IPS-NIHi7 (cell line): ENCODE results near the gene PIGA.
"Not testable (repeated sequence)": the region's sequence is repeated elsewhere in the genome, so short reads cannot be mapped to it uniquely, and the experiment has no call there.

Experiments used
- DNase-seq: peaks from one replicate; pipeline ENCODE4 v3.0.0; 2012; ENCODE audit warnings: mixed read lengths; ENCODE audit errors: extremely low spot score

Gene PIGA

GRCh38 chrX:15321447-15321846, 13.9 kb downstream of the PIGA start:
- no peak for DNase-seq

GRCh38 chrX:15320297-15320696, 15.0 kb downstream of the PIGA start:
- DNase-seq: no peak

GRCh38 chrX:15319075-15319474, 16.2 kb downstream of the PIGA start:
- DNase-seq: no peak

GRCh38 chrX:15315509-15315908, 19.8 kb downstream of the PIGA start, which contains the start of gene ASB11:
ASB11 (minus strand) TSS chrX:15315640; CDS start chrX:15315605, 35 bp downstream.
- no peak for DNase-seq

GRCh38 chrX:15314472-15314871, 20.9 kb downstream of the PIGA start:
- no peak for DNase-seq

- DNase-seq: no peak
Observed at GRCh38 chrX:15311119-15311518, 24.2 kb downstream of the PIGA start.

GRCh38 chrX:15310117-15310516, 25.2 kb downstream of the PIGA start:
- no peak for DNase-seq

GRCh38 chrX:15305899-15306298, 29.4 kb downstream of the PIGA start:
- not testable (repeated sequence) for DNase-seq

- DNase-seq: no peak
Observed at GRCh38 chrX:15301924-15302323, 33.4 kb downstream of the PIGA start.

- peak; percentile 28 for DNase-seq
Observed at GRCh38 chrX:15299941-15300851, 35.1 kb downstream of the PIGA start.

GRCh38 chrX:15298780-15299179, 36.5 kb downstream of the PIGA start:
- no peak for DNase-seq

- DNase-seq: no peak
Observed at GRCh38 chrX:15298201-15298600, 37.1 kb downstream of the PIGA start.

GRCh38 chrX:15293451-15293850, 41.9 kb downstream of the PIGA start:
- no peak for DNase-seq

- no peak for DNase-seq
Observed at GRCh38 chrX:15292861-15293260, 42.5 kb downstream of the PIGA start.

- DNase-seq: no peak
Observed at GRCh38 chrX:15277604-15278003, 57.7 kb downstream of the PIGA start.

- DNase-seq: no peak
Observed at GRCh38 chrX:15274946-15275345, 60.4 kb downstream of the PIGA start.

GRCh38 chrX:15273275-15273674, 62.0 kb downstream of the PIGA start:
- DNase-seq: not testable (repeated sequence)

- no peak for DNase-seq
Observed at GRCh38 chrX:15271757-15272156, 63.6 kb downstream of the PIGA start.

GRCh38 chrX:15269618-15270521, 65.5 kb downstream of the PIGA start, which contains the start of gene ASB9:
ASB9 (minus strand) TSS chrX:15270083; CDS start chrX:15269874, 209 bp downstream.
- DNase-seq: peak; percentile 57
